NCI-H1417 treated with DMSO at 0.1 percent for 48 hours (cell line): Measurements from ENCODE around the gene SORCS3.

Source experiments
- DNase-seq: peaks from one replicate; lab custom pipeline; 2025; lab: John Stamatoyannopoulos, UW

Gene SORCS3

DNA sequence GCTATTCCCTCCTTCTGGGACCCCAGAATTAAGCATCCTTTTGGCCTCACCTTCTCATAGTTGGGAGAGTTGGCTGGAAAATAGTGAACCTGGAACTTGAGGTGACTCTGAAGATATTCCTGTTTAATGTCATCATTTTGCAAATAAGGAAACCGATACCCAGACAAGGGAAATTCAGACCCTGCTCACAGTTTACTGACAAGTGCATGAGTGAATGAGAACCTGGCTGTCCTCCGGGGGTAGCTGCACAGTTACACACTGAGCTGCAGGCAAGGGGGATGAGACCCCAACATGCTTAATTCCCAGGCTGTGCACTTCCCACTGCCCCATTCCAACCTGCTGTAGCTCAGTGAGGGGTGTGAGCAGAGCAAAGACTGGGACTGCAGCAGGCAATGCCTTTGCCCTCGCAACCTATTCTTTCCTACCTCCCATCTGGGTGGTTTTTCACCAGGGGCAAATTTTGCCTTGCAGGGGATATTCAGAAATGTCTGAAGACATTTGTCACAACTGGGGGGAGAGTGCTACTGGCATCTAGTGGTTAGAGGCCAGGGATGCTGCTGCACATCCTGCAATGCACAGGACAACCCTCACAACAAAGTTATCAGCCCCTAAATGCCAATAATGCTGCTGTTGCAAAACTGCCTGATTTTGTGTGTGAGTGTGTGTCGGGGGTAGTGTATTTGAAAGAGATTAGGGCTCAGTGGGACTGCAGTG, 136.2 kb downstream of the SORCS3 start:
- no peak for DNase-seq

DNA sequence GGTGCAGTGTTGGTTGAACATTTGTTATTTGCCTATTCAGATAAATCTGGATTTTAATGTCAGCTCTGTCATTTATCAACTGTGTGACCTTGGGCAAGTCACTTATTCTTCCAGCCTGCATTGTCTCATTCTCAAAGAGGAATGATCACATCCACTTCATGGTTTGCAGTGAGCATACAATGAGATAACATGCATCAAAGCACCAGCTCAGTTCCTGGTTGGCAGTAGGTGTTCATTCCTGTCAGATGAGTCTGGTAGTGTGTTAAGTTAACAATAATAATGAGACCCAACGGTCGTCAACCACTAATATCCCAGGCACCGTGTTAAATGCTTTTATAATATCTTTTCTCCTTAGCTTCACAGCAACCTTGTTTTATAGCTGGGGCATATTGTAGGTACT, 137.3 kb downstream of the SORCS3 start:
- DNase-seq, result no peak

DNA sequence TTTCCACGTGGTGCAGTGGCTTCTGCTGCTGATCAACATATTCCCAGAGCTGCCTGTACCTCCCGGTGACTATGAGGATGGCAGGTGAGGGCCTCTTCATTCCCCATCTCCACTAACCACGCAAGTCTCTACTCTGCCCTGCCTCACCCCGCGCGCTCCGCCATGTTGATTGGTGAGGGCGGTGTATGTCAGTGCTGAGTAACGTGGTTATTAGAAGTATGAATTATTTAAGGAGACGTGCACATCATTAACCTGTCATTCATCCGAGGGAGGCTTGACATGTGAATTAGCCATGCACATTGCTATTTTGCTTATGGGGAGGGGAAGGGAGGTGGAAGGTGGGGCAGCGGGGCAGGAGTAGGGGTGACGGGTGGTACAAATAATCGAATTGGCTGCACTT, 138.6 kb downstream of the SORCS3 start:
- no peak for DNase-seq

DNA sequence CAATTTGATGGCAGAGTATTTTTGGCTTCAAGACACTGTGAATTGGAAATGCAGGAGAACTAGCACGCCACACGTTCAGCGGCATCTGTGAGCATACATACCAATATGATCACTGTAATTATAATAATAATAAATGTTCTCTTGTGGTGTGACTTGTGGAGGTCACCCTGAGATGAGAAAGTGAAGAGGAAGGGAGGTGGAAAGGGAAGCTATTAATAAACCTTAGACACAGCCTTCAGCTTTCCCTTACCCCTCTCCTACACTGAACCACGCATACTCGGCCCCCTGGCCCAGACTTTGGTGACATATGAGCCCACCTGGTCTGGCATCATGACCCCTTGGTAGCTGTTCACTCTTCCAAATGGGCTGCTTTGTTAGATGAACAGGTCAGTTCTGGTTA, 139.1 kb downstream of the SORCS3 start:
- DNase-seq, result no peak

- DNase-seq, result no peak
Observed at GRCh38 chr10:104780946-104781595, 140.0 kb downstream of the SORCS3 start.

DNA sequence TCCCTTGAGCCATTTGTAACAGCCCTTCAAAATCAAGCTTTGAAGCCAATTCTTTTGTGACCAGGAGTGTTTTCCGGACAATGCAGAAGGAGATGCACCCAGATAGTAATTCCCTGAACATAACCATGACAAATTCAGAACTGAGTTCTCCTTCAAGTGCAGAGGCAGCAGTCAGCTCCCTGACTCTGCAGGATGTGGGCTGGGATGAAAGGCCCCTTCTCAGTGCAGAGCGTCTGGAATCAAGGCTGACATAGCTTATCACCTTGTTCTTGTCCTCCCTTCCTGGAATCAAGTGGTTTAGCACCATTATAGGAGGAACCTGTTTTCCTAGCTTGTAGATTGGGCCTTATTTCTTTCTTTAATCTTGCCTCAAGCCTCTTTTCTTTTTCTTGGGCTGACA, 143.4 kb downstream of the SORCS3 start:
- DNase-seq, result no peak

DNA sequence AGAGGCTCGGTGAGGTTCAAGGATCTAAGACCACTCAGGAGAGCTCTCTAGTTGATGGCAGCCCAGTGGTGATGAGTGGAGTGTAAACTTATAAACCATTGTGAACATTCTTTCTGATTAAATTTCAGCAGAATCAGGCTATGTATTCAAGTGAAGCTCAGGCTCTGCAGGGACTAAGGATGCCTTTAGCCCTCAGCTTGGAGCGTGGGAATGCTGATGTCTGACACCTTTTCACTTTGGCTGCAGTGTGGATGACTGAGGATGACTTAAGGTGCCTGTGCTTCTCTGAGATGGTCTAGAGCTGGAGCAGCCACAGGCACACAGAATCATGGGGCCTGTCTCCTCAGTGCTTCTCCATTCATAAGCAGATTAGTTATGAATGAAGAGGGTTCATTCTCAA, 150.4 kb downstream of the SORCS3 start:
- no peak for DNase-seq

GRCh38 chr10:104795411-104795810, 154.3 kb downstream of the SORCS3 start:
- no peak for DNase-seq

- DNase-seq, result no peak
Observed at GRCh38 chr10:104796823-104797222, 155.7 kb downstream of the SORCS3 start.

GRCh38 chr10:104802941-104803340, 161.9 kb downstream of the SORCS3 start:
- DNase-seq, result no peak

DNA sequence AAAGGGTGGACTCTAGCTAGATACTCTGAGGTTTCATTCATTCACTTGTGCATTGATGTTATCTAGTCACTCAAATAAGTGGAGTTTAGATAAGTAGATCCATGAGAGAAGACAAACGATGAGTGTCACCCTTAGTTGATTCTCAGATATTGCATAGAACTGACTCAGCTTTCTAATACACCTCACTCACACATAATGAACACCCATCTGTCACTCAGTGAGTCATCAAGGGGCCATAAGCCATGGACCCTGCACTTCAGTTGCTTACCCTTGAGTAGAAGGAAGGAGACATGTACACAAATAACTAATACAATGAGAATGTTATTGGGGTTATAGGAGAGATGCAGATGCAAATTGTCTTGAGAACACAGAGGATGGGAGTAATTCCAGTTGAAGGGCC, 163.8 kb downstream of the SORCS3 start:
- DNase-seq, result no peak

GRCh38 chr10:104806801-104807200, 165.7 kb downstream of the SORCS3 start:
- DNase-seq, result no peak

- no peak for DNase-seq
Observed at GRCh38 chr10:104807581-104808310, 166.7 kb downstream of the SORCS3 start.

- no peak for DNase-seq
Observed at GRCh38 chr10:104809288-104810090, 168.4 kb downstream of the SORCS3 start.

DNA sequence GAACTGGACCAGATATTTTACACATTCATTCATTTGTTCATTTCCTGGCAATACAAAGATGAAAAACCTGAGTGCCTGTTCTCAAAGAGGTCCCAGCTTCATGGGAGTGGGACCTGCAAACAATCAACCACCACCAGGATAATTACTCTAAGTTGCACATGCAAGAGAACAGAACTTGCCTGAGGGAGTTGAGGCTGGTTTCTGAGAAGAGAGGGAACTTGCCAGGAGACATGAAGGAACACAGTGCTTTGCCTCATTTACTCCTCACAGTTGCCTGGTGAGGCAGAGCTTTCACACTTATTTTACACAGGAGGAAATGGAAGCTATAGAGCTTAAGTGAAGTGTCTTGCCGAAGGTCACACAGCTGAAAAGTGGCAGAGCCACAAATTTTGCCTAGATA, 170.1 kb downstream of the SORCS3 start:
- no peak for DNase-seq

- no peak for DNase-seq
Observed at GRCh38 chr10:104816501-104816900, 175.4 kb downstream of the SORCS3 start.

DNA sequence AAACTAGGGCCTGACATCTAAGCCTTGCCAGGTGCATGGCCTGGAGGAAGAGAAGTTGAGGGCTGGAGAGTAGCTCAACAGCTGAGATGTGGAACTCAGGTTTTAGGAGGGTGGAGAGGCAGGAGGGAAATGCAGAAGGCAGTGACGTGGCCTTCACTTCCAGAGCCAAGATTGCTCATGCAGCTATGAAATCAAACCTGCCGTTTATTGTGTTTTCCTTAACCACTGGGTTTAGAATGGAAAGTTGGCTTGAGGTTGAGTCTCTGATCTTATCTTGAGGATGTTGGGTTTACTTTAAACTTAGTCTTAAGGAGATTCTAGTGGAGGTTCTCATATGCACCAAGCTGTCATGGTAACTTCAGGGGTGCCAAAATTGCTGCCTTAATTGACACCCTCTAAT, 178.6 kb downstream of the SORCS3 start:
- no peak for DNase-seq

- no peak for DNase-seq
Observed at GRCh38 chr10:104822088-104822487, 181.0 kb downstream of the SORCS3 start.

DNA sequence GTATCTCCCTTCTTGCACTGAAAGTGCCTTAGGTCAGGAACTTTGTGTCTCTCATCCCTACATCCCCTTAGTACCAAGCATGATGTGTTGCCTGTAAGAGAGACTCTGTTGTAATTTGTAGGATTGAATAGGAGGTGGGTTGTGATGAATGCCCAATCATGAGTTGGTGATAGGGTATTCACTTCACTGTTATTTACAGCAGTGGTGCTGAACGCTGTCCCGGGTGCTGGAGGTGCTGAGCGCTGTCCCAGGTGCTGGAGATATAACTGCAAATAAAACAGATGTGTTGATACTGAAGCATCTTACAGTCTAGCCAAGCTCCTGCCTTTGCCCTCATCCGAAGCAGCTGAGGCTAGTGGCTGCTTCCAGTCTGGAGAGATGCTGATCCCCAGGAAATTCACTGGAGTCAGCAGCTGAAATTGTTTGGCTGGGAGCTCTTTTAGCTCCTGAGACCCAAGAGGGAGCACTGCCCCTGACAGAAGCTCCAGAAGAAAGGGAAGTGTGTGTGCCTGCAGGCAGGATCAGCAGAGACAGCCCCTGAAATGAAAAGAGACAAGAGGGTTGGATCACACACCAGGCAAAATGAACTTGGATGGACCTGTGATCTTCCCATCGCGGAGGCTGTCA, 183.4 kb downstream of the SORCS3 start:
- no peak for DNase-seq

DNA sequence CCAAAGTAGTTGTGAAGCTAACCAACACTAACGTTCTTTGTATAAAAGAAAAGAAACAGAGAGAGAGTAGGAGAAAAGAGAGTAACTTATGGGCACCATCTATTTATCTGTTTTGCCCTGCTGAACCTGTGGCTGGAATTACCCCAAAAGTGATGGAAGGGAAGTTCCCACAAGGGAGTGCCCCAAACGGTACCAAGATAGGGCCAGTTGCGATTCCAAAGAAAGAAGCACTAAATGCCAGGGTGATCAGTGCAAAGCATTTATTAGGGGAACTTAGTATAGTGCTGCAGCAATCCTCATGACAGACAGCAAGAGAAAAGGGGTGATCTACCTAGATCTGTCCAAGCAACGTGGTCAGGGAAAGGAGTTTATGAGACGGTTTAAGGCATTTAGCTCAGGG, 190.2 kb downstream of the SORCS3 start:
- DNase-seq, result no peak

DNA sequence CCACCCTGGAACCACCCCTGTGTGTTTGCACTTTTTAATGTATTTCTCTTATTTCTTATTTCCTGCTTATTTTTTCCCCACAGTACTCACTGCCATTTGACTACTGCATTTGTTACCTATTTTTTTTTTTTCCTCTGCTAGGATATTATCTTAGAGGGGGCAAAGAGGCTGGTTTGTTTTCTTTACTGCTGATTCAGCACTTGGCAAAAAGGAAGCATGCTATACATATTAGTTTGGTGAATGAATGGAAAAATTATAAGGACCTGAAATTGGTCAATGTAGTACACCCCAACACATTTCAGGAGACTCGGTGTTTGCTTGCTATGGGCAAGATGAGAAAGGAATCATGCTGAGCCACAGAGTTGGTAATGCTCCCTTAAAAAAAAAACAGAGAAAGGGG, 193.5 kb downstream of the SORCS3 start:
- no peak for DNase-seq

DNA sequence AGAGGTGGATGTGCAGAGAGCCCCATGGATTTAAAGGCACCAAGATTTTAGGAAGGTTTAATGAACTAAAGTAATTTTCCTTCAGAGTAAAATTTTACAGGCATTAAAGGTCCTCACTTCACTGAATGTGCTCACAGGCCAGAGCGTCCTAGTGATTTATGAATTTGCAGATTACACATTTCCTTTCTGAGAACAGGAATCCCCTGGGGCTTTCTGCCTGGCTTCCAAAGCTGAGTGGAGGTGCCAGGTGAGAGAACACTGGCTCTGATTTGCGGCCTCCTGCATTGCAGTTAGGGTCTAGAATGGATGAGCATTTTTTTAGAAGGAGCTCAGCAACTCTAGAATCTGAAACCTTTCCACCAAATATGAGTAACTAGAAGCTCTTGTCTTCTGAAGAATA, 194.3 kb downstream of the SORCS3 start:
- no peak for DNase-seq
